ENCODE results near the gene ATOX1.

DNA sequence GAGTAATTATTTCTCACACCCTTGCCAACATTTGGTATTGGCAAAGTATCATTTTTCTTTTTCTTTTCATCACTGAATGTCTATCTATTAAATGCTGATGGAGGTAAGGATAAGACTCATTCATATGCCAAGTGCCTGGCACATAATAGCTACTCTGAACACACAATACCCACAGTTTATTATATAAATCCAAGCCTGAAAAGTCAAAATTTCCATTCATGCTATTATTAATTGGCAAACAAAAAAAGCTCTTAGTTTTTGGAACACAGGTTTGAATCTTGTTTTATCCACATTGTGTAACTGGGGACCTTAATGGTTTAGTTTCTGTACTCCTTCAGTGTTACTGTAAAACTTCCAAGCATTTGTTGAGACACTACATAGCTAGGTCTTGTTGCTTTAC is 6.4 kb upstream of the ATOX1 start:
- TF ChIP-seq, protein P1, sequence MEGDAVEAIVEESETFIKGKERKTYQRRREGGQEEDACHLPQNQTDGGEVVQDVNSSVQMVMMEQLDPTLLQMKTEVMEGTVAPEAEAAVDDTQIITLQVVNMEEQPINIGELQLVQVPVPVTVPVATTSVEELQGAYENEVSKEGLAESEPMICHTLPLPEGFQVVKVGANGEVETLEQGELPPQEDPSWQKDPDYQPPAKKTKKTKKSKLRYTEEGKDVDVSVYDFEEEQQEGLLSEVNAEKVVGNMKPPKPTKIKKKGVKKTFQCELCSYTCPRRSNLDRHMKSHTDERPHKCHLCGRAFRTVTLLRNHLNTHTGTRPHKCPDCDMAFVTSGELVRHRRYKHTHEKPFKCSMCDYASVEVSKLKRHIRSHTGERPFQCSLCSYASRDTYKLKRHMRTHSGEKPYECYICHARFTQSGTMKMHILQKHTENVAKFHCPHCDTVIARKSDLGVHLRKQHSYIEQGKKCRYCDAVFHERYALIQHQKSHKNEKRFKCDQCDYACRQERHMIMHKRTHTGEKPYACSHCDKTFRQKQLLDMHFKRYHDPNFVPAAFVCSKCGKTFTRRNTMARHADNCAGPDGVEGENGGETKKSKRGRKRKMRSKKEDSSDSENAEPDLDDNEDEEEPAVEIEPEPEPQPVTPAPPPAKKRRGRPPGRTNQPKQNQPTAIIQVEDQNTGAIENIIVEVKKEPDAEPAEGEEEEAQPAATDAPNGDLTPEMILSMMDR (IDR thresholded peaks at IDR 0.05) = no peak
- TF ChIP-seq POLR2A (IDR thresholded peaks at IDR 0.05) = no peak

All from heart left ventricle (tissue), 13 donors.